SHP77 treated with DMSO at 0.1 percent for 48 hours (cell line): ENCODE measurements around the gene SORL1.
"Not testable (repeated sequence)": the region's sequence is repeated elsewhere in the genome, so short reads cannot be mapped to it uniquely, and the experiment has no call there.

Experiments
- DNase-seq: peaks from one replicate; lab custom pipeline; 2025; lab: John Stamatoyannopoulos, UW

The SORL1 gene

GRCh38 chr11:121478226-121478894 is 26.2 kb downstream of the SORL1 start:
- DNase-seq = no peak

- no peak for DNase-seq
Observed at GRCh38 chr11:121478895-121479697, 27.0 kb downstream of the SORL1 start.

- DNase-seq = no peak
Observed at GRCh38 chr11:121479698-121480238, 27.7 kb downstream of the SORL1 start.

- not testable (repeated sequence) for DNase-seq
Observed at GRCh38 chr11:121481484-121482230, 29.5 kb downstream of the SORL1 start.

GRCh38 chr11:121482231-121483129 is 30.4 kb downstream of the SORL1 start:
- no peak for DNase-seq

- DNase-seq = no peak
Observed at GRCh38 chr11:121483805-121484480, 31.8 kb downstream of the SORL1 start.

GRCh38 chr11:121485216-121485615 is 33.1 kb downstream of the SORL1 start:
- DNase-seq = no peak

GRCh38 chr11:121486054-121486453 is 33.9 kb downstream of the SORL1 start:
- no peak for DNase-seq

- DNase-seq = no peak
Observed at GRCh38 chr11:121487191-121487590, 35.1 kb downstream of the SORL1 start.

GRCh38 chr11:121488170-121488569 is 36.1 kb downstream of the SORL1 start:
- DNase-seq = no peak

- no peak for DNase-seq
Observed at GRCh38 chr11:121488641-121489040, 36.5 kb downstream of the SORL1 start.

GRCh38 chr11:121489823-121490222 is 37.7 kb downstream of the SORL1 start:
- no peak for DNase-seq

GRCh38 chr11:121494355-121495099 is 42.4 kb downstream of the SORL1 start:
- DNase-seq = no peak

- no peak for DNase-seq
Observed at GRCh38 chr11:121497176-121497998, 45.3 kb downstream of the SORL1 start.

GRCh38 chr11:121499405-121499804 is 47.3 kb downstream of the SORL1 start:
- DNase-seq = no peak

GRCh38 chr11:121500275-121500674 is 48.2 kb downstream of the SORL1 start:
- no peak for DNase-seq

GRCh38 chr11:121500717-121501116 is 48.6 kb downstream of the SORL1 start:
- no peak for DNase-seq

- DNase-seq = no peak
Observed at GRCh38 chr11:121503051-121503450, 50.9 kb downstream of the SORL1 start.

GRCh38 chr11:121506237-121506636 is 54.1 kb downstream of the SORL1 start:
- DNase-seq = not testable (repeated sequence)
